ENCODE data around the gene NOL11. TPM values are rescaled to one million over a fixed set of nuclear protein-coding genes. Genes with fewer than 3 reads are reported as not detected.
A peak's percentile ranks its signal among the peaks of the same experiment; 100 is the strongest.
"Not testable (repeated sequence)": the region's sequence is repeated elsewhere in the genome, so short reads cannot be mapped to it uniquely, and the experiment has no call there.

NOL11 gene
- total RNA-seq, 2 donors from 2014 or later = 65.9 to 86.3 TPM

DNA sequence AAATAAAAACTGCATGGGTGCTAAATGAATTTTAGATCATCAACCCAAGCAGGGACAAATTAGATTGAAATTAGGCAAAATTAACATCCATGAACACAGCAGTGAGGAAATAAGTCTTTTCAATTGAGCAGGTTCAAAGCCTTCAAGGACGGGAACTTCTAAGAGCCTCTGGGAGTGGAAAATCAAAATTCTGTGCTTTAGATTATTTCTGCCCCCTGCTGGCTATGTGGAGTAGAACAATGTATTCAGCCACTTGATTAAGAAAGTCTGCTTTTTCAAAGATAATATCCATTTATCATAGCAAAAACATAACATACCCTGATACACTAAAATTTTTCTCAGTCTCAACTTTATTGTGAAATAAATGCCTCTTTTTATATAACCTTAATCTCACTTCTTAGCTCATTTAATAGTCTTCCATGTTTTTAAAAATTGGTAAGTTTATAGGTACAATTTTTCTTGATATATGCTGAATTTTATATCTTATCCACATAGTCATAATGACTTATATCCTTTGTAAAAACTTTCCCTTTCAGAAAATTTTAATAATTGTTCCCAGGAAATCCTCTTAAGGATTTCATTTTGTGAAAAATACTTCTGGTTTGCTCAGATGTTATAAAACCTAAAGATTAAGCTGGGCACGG, 28.1 kb upstream of the NOL11 start:
- no peak for DNase-seq (ENCODE audit: low spot score)
- Mint-ChIP-seq H3K27me3 (no peaks in the 10 kb centered on the region), H3K27ac (no peak overlapping the region), H3K4me1 (ENCODE audit: low read depth in 2 of 2) (peaks cover 3 to 6% of the 10 kb centered on the region in 2 donors), H3K4me3 (no peak overlapping the region), H3K36me3 (peaks cover 10% of the 10 kb centered on the region), H3K9me3 (no peaks in the 10 kb centered on the region)
- no peak for ATAC-seq

DNA sequence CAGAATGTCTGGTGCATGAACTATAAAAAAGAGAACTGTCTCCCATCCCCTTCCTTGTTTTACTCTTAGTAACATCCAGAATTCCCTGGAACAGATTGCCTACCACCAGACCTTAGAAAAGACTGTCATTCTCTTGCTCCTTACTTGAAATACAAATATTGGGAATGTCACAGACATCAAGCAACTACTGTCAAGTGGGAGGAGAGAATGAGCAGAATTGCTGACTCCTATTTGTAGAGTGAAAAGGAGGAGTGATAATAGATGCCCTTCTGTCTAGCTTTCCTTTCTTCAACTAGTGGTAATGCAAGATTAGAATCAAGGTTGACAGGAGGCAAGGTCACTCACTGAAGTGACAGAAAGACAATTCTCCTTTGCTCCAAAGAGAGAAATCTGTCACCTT, 23.9 kb upstream of the NOL11 start:
- H3K9me3 Mint-ChIP-seq = no peaks in the 10 kb centered on the region
- ATAC-seq = no peak
- H3K4me3 Mint-ChIP-seq = no peak overlapping the region
- no peaks in the 10 kb centered on the region for H3K27me3 Mint-ChIP-seq
- H3K4me1 Mint-ChIP-seq (ENCODE audit: low read depth in 2 of 2) = peaks cover 3% of the 10 kb centered on the region in 2 donors
- no peak for DNase-seq (ENCODE audit: low spot score)
- peaks cover 10% of the 10 kb centered on the region for H3K36me3 Mint-ChIP-seq
- H3K27ac Mint-ChIP-seq = peak overlapping the region in 1 of 2 donors; percentile 28

DNA sequence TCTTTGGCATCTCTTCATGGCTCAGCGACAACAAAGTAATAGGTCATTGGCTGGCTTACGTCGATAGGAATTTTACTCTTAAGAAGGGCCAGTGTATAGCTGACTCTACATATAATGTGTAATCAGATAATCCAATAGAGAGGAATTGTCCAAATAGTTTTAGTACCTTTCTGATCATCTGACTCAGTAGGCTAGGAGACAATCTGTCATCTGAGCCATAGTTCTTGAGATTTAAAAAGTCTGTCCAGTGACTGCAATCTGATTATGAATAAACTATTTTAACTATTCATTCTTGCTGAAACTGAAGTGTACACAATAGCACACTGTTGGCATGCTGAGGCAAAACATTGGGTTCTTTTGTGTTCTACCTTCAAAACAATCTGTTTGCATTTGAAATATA, 21.4 kb upstream of the NOL11 start:
- H3K36me3 Mint-ChIP-seq = peaks cover 10% of the 10 kb centered on the region
- no peaks in the 10 kb centered on the region for H3K4me1 Mint-ChIP-seq (ENCODE audit: low read depth in 2 of 2)
- H3K27ac Mint-ChIP-seq = no peak overlapping the region
- ATAC-seq (no peak), DNase-seq (ENCODE audit: low spot score) (no peak)
- no peak overlapping the region for H3K4me3 Mint-ChIP-seq
- H3K27me3 Mint-ChIP-seq = no peaks in the 10 kb centered on the region
- no peaks in the 10 kb centered on the region for H3K9me3 Mint-ChIP-seq

- Mint-ChIP-seq H3K27ac (no peak overlapping the region), H3K4me3 (no peak overlapping the region), H3K27me3 (no peaks in the 10 kb centered on the region), H3K9me3 (no peaks in the 10 kb centered on the region), H3K36me3 (peaks cover 10% of the 10 kb centered on the region), H3K4me1 (ENCODE audit: low read depth in 2 of 2) (no peaks in the 10 kb centered on the region)
- no peak for ATAC-seq
- DNase-seq (ENCODE audit: low spot score) = no peak
Observed at GRCh38 chr17:67696853-67697498, 20.8 kb upstream of the NOL11 start.

DNA sequence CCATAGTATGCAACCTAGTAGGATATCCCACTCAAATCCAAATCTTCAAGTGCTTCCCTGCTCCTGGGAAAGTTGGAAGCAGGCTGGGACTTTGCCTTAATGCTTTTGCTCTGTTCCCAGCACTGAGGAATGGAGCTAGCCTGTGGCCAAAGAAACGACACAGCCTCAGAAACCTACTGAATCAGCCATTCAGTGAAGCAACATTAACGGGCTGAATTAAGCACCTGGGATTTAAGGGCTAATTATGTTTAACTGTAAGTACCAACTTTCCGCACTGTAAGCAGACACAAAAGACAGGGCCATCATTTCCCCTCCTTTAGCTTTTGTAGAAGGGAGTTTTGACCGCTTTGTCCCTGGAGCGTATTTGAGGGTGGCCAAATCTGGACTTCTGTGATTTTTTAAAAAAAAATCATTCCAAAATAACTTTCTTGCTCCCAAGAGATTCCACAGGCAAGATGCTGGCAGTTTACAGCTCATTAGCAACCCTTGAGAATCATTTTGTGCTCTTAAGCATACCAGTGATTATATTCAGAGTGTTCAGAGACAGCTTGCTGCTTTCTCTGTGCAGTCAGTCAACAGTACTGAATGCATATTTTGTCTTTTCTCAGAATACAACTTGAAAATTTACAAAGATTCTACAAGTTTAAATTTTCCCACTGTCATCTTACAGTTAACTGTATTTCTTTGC, 17.6 kb upstream of the NOL11 start:
- no peaks in the 10 kb centered on the region for H3K36me3 Mint-ChIP-seq
- no peak for DNase-seq (ENCODE audit: low spot score)
- no peak overlapping the region for H3K27ac Mint-ChIP-seq
- no peaks in the 10 kb centered on the region for H3K9me3 Mint-ChIP-seq
- H3K4me1 Mint-ChIP-seq (ENCODE audit: low read depth in 2 of 2) = no peaks in the 10 kb centered on the region
- H3K27me3 Mint-ChIP-seq = no peaks in the 10 kb centered on the region
- no peak overlapping the region for H3K4me3 Mint-ChIP-seq
- ATAC-seq = no peak

GRCh38 chr17:67700725-67701119, 17.0 kb upstream of the NOL11 start:
- H3K27ac Mint-ChIP-seq = no peak overlapping the region
- no peaks in the 10 kb centered on the region for H3K36me3 Mint-ChIP-seq
- ATAC-seq = no peak
- H3K4me3 Mint-ChIP-seq = no peak overlapping the region
- H3K27me3 Mint-ChIP-seq = no peaks in the 10 kb centered on the region
- H3K4me1 Mint-ChIP-seq (ENCODE audit: low read depth in 2 of 2) = no peaks in the 10 kb centered on the region
- no peak for DNase-seq (ENCODE audit: low spot score)
- H3K9me3 Mint-ChIP-seq = no peaks in the 10 kb centered on the region

- not testable (repeated sequence) for H3K9me3 Mint-ChIP-seq; H3K36me3 Mint-ChIP-seq; H3K4me1 Mint-ChIP-seq (ENCODE audit: low read depth in 2 of 2); DNase-seq (ENCODE audit: low spot score); H3K4me3 Mint-ChIP-seq; ATAC-seq; H3K27ac Mint-ChIP-seq; H3K27me3 Mint-ChIP-seq
Observed at GRCh38 chr17:67702861-67703260, 14.9 kb upstream of the NOL11 start.

DNA sequence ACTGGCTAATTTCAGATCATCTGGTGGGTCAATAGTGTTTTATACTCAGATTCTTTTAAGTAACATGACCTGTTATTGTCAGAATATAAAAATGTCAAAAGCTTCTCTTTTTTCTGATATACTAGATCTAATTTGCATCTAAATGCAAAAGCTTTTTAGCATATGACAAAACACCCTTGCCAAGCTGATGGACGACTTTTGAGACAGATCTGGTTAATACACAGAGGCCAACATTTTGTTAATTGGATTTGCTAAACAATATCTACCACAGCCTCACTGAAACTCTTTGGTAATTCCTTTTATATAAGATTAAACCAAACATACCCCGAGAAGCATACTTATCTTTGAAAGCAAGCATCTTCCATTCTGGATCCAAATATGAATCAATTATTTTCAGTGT, 10.3 kb upstream of the NOL11 start:
- no peak overlapping the region for H3K4me3 Mint-ChIP-seq
- H3K27ac Mint-ChIP-seq = no peak overlapping the region
- peaks cover 0 to 5% of the 10 kb centered on the region in 2 donors for H3K27me3 Mint-ChIP-seq
- peaks cover 0 to 3% of the 10 kb centered on the region in 2 donors for H3K4me1 Mint-ChIP-seq (ENCODE audit: low read depth in 2 of 2)
- DNase-seq (ENCODE audit: low spot score) = no peak
- no peak for ATAC-seq
- no peaks in the 10 kb centered on the region for H3K36me3 Mint-ChIP-seq
- H3K9me3 Mint-ChIP-seq = no peaks in the 10 kb centered on the region

- no peak for ATAC-seq
- peaks cover 0 to 3% of the 10 kb centered on the region in 2 donors for H3K4me1 Mint-ChIP-seq (ENCODE audit: low read depth in 2 of 2)
- H3K4me3 Mint-ChIP-seq = no peak overlapping the region
- DNase-seq (ENCODE audit: low spot score) = no peak
- no peaks in the 10 kb centered on the region for H3K9me3 Mint-ChIP-seq
- peaks cover 0 to 10% of the 10 kb centered on the region in 2 donors for H3K27me3 Mint-ChIP-seq
- H3K27ac Mint-ChIP-seq = no peak overlapping the region
- H3K36me3 Mint-ChIP-seq = no peaks in the 10 kb centered on the region
Observed at GRCh38 chr17:67708378-67708777, 9.4 kb upstream of the NOL11 start.

- Mint-ChIP-seq H3K27ac (no peak overlapping the region), H3K9me3 (no peaks in the 10 kb centered on the region), H3K4me3 (no peak overlapping the region), H3K4me1 (ENCODE audit: low read depth in 2 of 2) (peaks cover 7 to 8% of the 10 kb centered on the region in 2 donors), H3K36me3 (no peaks in the 10 kb centered on the region), H3K27me3 (peaks cover 0 to 12% of the 10 kb centered on the region in 2 donors)
- no peak for DNase-seq (ENCODE audit: low spot score)
- no peak for ATAC-seq
Observed at GRCh38 chr17:67711916-67712315, 5.8 kb upstream of the NOL11 start.

- Mint-ChIP-seq H3K27ac (no peak overlapping the region), H3K27me3 (peaks cover 0 to 12% of the 10 kb centered on the region in 2 donors), H3K4me3 (no peak overlapping the region), H3K36me3 (no peaks in the 10 kb centered on the region), H3K9me3 (no peaks in the 10 kb centered on the region), H3K4me1 (ENCODE audit: low read depth in 2 of 2) (peaks cover 12% of the 10 kb centered on the region in 2 donors)
- DNase-seq (ENCODE audit: low spot score) = no peak
- no peak for ATAC-seq
Observed at GRCh38 chr17:67712375-67712774, 5.4 kb upstream of the NOL11 start.

GRCh38 chr17:67713169-67713568, 4.6 kb upstream of the NOL11 start:
- no peak overlapping the region for H3K27ac Mint-ChIP-seq
- H3K36me3 Mint-ChIP-seq = peaks cover 6% of the 10 kb centered on the region
- H3K27me3 Mint-ChIP-seq = peaks cover 0 to 12% of the 10 kb centered on the region in 2 donors
- DNase-seq (ENCODE audit: low spot score) = no peak
- H3K4me3 Mint-ChIP-seq = no peak overlapping the region
- peaks cover 19 to 20% of the 10 kb centered on the region in 2 donors for H3K4me1 Mint-ChIP-seq (ENCODE audit: low read depth in 2 of 2)
- ATAC-seq = no peak
- no peaks in the 10 kb centered on the region for H3K9me3 Mint-ChIP-seq

DNA sequence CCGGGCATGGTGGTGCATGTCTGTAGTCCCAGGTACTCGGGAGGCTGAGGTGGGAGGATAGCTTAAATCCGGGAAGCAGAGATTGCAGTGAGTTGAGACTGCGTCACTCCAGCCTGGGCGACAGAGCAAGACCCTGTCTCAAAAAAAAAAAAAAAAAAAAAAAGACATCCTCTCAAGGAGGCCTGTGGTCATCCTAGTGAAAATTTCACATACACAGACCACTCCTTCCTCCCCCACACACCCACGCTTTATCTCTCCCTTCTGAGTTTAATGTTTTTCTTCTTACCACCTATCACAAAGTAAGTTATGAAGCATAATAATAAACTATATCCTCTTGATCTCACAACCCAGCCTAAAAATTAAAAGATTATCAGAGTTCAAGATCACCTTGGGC, 1.3 kb upstream of the NOL11 start:
- peak overlapping the region; percentile 99 for H3K4me3 Mint-ChIP-seq
- DNase-seq (ENCODE audit: low spot score) (no peak), ATAC-seq (no peak)
- H3K27me3 Mint-ChIP-seq = peaks cover 0 to 12% of the 10 kb centered on the region in 2 donors
- peaks cover 25 to 26% of the 10 kb centered on the region in 2 donors for H3K4me1 Mint-ChIP-seq (ENCODE audit: low read depth in 2 of 2)
- H3K27ac Mint-ChIP-seq = peak overlapping the region; percentile 99 to 100
- no peaks in the 10 kb centered on the region for H3K9me3 Mint-ChIP-seq
- H3K36me3 Mint-ChIP-seq = peaks cover 6% of the 10 kb centered on the region

DNA sequence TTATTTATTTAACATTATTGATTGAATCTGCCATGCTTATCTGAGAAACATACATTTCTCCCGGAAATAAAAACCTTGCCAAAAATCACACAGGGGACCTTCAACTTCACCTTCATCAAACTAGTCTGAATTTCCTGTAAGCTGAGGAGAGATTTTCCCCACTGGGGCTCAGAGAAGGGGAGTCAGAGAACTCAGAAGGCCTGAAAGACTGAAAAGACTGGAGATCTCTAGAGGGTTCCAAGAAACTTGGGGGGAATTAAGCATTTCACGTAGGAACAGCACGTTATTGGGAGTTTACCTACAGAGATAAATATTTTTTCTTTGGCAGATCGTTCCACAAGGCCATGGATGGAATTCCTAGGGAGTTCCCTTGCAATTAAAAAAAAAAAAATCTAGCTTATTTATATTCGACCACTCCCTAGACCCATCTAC, 528 bp upstream of the NOL11 start:
- DNase-seq (ENCODE audit: low spot score) (no peak), ATAC-seq (no peak)
- Mint-ChIP-seq H3K27ac (peak overlapping the region; percentile 99 to 100), H3K9me3 (no peaks in the 10 kb centered on the region), H3K36me3 (peaks cover 12% of the 10 kb centered on the region), H3K4me3 (peak overlapping the region; percentile 99), H3K27me3 (peaks cover 0 to 9% of the 10 kb centered on the region in 2 donors), H3K4me1 (ENCODE audit: low read depth in 2 of 2) (peaks cover 26 to 28% of the 10 kb centered on the region in 2 donors)
